Fibroblast of lung (primary cell): ENCODE measurements around the gene ZSCAN22.

Source experiments
- CTCF ChIP-seq, 2 donors: IDR thresholded peaks in 1 of 2; conservative IDR thresholded peaks in 1 of 2; 1 replicate in 1 of 2; 2 replicates in 1 of 2; pipeline ENCODE4 v1.5.1; 2011 to 2012; ENCODE audit warnings: low read length in 2 of 2, control low read depth in 1 of 2, inconsistent platforms in 1 of 2, low read depth in 1 of 2, mild to moderate bottlenecking in 1 of 2
- EZH2 ChIP-seq: IDR thresholded peaks from 2 replicates; pipeline ENCODE4 v1.5.1; 2012; ENCODE audit warnings: low read length, control low read depth, mild to moderate bottlenecking; ENCODE audit errors: missing control alignments

- TF ChIP-seq CTCF (conservative IDR thresholded peaks at IDR 0.05 in 1 of 2, IDR thresholded peaks at IDR 0.05 in 1 of 2; ENCODE audit: low read depth in 1 of 2, low read length in 2 of 2) (no peak), EZH2 (no peak)
These were observed 35.1 kb downstream of the ZSCAN22 start for GRCh38 chr19:58361900-58362271.
